T-helper 2 cell (primary cell): Measurements from ENCODE around the gene WRAP73.

Experiments used
- DNase-seq, 5 experiments: peaks; one replicate each; pipeline versions ENCODE4 v3.0.0 to v3.0.0-alpha.2; 2012 to 2022

The WRAP73 gene

DNA sequence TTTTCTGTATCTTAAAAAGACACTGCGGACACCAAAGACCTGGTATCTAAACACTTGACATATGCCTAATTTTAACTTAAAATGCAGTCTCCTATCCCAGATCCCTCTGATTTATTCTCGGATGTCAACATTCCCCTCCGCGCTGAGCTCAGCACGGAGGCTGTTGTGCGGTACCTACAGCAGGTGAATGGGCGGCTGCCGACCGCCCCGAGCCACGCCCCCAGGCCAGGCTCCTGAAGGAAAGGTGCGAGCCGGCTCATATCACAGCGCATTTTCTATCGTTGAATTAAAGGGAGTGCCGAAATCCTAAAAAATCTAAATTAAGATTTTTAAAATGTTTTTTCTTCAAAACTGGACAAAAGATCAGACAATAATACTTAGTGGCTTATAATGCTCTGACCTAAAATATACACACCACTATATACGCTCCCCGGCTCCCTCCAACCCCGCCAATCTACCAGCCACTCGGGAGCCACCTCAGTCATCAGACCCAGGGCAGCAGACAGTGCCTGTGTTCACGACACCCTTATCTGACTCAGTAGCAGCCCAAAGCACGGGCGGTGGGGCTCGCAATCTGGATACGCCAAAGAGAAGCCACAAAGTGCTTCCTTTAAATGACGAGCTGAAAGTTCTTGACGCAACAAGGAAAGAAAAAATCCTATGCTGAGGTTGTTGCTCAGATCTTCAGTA lies 4.1 kb downstream of the WRAP73 start:
- no peak for DNase-seq

DNA sequence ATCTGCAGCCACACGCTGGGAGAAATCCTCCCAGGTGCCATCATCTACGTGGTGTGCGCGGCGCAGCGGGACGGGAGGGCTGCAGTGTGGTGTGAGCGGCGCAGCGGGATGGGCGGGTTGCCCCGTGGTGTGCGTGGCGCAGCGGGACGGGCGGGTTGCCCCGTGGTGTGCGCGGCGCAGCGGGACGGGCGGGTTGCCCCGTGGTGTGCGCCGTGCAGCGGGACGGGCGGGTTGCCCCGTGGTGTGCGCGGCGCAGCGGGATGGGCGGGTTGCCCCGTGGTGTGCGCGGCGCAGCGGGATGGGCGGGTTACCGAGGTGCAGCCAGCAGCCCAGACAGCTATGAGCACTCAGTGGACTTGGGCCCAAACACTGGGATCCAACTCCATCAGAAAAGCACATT lies 4.7 kb downstream of the WRAP73 start:
- no peak for DNase-seq

DNA sequence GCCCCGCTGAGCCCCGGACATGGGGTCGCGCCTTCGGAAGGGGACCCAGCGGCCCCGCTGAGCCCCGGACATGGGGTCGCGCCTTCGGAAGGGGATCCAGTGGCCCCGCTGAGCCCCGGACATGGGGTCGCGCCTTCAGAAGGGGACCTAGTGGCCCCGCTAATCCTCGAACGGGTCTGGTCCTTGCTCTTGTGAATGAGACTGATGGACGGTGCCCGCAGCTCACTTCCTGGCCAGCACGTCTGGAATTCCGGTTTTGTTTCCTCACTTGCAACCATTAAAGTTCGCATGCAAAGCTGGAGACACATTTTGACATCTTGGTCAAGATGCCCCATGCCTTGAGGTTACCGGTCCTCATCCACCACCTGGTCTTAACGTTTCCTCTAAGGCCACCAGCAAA lies 5.6 kb downstream of the WRAP73 start:
- no peak for DNase-seq

DNA sequence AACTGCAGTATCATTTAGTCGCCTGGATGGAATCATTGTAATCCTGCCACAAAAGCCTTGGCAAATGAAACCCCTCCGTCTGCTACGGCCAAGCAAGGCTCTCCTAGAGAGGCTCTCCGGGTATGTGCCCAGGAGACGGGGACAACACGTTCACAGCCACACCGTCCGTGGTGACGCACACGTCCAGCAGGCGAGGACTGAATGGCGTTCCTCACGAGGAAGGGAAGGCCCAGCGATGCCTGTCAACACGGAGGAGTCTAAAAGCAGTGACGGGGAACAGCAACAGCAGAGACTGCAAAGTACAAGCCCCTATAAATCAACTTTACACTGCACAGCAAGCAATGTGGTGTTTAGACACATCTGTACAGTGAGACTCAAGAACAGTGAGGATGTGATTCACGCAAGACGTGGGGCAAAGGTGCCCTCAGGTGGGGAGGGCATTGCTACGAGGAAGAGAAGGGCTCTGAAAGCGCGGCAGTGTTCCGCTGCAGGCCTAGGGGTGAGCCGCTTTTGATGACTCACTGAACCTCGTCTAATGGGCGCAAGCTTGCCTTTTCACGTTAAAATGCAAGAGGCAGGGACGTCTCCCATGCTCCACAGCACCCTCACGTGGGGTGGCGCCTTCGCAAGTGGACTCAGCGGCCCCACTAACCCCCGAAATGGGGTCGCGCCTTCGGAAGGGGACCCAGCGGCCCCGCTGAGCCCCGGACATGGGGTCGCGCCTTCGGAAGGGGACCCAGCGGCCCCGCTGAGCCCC lies 6.8 kb downstream of the WRAP73 start:
- DNase-seq = no peak

DNA sequence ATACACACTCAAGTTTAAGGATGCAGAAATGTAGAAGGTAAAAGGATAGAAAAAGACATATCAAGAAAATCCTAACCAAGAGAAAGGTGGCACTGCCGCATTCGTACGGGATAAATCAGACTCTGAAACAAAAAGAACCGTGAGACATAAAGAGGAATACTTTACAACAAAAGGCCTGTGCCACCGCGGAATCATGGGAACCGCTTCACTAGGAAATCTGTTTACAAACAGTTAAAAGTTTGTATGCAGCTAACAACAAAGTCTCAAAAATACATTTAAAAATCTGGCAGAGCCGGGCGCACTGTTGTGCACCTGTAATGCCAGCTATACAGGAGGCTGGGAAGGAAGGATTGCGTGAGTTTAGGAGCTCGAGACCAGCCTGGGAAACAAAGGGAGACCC lies 8.1 kb downstream of the WRAP73 start:
- no peak for DNase-seq

DNA sequence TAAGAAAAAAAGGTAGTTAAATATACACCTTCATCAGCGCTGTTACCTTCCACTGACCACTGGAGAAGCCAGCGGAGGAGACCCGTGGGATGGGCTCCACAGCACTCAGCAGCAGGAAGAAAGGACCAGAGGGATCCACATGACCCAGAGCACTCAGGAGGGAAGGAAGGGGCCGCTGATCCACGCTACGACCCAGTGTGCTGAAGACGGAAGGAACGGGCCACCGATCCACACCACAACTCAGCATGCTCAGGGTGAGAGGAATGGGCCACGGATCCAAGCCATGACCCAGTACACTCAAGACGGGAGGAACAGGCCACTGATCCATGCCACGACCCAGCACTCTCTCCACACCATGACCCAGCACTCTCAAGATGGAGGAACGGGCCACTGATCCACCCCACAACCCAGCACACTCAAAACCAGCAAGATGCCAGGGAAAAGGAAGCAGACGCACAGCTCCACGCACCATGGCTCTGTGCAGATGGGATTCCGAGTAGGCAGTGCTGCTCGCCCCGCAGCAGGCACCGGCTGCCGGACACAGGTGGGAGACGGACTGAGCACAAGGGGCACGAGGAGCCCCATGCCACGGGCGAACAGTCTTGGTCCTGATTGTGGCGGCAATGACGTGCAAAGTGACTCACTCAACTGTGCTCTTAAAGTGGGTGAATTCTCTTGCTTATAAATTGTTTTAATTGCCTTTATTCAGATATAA lies 8.7 kb downstream of the WRAP73 start:
- no peak for DNase-seq

DNA sequence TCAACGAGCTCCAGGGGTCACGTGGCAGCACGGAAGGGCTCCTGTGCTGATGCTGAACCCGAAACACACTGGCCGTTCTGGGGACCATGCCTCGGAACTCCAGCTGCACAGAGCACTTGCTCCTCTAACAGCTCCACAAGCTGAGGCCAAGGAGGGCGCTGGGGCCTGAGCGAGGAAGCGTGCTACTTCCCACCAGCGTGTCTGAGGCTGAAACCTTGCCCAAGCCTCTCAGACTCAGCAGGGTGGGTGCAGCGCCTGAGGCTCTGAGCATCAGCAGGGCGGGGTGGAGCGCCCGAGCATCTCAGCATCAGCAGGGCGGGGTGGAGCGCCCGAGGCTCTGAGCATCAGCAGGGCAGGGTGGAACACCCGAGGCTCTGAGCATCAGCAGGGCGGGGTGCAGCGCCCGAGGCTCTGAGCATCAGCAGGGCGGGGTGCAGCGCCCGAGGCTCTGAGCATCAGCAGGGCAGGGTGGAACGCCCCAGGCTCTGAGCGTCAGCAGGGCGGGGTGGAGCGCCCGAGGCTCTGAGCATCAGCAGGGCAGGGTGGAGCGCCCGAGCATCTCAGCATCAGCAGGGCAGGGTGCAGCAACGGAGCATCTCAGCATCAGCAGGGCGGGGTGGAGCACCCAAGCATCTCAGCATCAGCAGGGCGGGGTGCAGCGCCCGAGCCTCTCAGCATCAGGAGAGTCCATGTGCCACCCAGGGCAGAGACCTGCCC lies 9.6 kb downstream of the WRAP73 start:
- no peak for DNase-seq

DNA sequence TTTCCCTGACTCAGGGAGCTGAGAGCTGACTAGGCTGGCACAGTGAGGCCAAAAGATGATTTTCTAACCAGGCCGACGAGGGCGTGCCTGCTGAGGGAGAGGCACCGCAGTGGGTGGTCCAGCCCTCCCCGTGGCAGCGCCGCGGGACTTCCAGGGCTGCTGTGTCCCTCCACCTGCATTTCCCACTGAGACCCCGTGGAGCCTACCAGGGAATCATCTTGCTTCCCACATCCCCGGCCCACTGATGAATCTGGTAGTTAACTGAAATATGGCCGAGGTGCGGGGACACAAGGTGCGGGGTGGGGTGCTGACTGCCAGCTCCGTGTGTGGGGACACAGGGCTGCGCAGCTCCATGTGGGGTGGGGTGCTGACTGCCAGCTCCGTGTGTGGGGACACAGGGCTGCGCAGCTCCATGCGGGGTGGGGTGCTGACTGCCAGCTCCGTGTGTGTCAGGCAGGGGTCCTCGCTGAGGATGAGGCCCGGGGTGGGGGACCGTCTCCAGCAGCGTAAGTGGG lies 10.4 kb downstream of the WRAP73 start:
- DNase-seq = no peak

DNA sequence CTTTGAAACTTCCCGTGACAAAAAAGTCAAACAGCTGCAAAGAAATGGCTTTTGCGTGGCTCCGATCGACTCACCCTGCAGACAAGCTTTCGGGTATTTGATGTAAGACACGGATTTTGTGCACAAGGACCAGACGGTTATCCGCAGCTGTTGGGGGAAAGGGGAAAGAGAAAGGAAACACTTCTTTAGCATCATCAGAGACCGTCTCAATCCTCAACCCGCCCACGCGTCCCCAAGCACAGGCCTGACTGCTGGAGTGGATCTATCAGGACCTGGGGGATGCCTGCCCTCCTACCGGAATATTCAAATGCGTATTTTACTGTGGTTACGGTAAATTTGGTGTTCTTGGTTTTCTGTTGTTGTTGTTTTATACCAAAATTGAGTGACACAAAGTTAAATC lies 11.2 kb downstream of the WRAP73 start:
- DNase-seq = no peak

DNA sequence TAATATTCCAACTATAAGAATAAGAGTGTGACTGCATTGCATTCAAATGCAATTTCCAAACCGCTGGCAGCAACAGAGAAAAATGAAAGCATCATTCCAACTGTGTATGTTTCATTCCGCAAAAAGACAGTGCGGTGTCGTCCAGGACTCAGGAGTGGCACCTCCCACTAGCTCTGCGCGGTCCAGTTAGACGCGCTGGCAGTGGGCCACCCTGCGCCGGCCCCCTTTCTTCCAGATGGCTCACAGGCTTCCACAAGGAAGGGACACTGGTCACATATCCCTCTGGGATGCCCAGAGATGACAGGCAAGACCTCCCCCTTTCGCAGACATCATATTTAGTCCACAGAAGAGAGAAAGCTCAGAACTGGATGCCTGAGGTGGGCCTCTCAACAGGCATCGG lies 11.9 kb downstream of the WRAP73 start:
- DNase-seq = no peak

DNA sequence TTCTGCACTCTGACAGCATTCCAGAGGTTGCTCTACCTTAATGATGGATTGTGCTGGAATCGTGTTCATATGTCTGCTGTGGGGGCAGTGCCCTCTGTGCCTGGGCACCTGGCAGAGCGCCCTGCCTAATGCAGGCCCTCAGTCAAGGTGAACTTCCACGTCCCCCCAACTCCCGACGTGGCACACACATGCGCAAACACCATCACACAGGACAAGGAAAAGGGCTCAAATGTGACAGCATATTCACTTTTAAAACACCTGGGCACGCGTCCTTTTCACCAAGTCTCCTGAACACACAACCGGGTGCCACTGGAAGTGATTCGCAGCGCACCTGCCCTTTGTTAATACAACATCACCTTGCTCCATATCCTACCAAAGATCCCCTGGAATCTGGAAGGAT lies 13.4 kb downstream of the WRAP73 start:
- DNase-seq = no peak

DNA sequence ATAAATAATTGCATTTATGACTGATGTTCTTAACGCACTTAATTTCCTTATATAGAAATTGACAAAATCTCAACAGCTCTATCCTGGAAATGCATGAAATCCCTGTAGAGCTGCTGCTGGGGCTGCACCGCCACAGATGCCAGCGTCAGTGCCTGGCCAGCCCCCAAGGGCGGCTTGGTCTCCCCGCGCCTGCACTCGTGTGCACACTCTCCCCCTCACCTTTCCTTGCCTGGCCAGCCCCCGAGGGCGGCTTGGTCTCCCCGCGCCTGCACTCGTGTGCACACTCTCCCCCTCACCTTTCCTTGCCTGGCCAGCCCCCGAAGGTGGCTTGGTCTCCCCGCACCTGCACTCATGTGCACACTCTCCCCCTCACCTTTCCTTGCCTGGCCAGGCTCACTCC lies 13.8 kb downstream of the WRAP73 start:
- DNase-seq = no peak

DNA sequence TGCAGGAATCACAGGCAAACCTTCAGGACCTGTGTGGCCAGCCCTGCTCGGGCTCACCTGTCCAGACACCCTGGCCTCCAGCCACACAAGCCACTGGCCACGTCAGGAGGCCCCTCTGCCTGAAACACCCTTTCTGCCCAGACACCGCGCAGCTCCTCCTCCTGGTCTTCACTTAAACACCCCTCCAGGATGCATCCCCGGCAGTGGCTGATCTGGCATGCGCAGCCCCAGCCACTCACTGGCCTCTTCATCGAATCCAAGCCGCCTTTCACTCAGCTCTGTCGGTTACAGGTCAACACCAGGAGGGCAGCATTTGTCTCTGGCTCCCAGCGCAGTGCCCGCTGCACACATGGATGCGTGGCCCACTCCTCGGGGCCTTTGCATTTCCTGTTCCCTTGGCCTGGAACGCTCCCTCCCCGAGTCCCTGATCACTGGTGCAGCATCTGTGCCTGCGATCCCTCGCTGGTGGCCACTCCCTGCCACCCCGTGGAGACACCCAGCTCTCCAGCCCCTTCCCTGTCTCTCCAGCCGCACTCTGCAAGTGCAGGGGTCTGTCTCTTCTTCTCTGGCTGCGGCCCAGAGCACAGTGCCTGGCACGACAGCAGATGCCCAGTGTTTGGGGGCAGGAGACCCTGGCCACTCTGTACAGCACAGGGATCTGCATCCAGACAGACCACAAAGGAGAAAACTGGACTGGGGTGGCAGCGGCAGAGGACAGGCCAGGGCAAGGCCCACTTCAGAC lies 15.7 kb downstream of the WRAP73 start:
- no peak for DNase-seq

DNA sequence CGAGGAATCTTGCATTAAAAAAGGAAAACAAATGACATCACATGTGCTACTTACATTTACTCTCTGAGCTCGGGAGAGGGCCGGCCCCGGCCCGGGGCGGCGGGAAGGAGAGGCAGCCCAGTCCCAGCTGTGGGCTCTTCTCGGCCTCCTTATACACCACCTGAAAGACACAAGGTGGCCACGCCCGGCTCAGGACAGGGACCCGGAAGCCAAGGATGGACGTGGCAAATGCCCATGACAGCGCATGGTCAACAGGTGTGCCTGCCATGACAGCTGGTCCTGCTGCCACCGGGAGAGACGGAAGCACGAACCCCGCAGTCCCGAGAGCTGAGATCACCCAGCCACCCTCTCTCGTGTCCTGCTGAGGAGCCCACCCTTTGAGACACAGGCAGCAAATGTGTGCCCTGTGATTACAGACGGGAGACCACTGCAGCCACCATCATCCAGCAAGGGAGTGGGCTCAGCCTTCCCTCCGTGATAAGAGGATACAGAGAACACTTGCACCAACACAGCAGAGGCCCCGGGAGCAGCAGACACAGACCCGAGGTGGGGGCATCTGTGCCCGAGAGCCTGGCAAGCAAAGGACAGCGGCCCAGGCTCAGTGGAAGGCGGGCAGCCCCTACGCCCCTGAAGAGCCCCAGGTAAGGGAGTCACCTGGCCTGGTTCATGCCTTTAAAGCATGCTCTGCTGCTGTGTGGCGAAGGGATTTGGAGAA lies 16.4 kb downstream of the WRAP73 start:
- no peak for DNase-seq

DNA sequence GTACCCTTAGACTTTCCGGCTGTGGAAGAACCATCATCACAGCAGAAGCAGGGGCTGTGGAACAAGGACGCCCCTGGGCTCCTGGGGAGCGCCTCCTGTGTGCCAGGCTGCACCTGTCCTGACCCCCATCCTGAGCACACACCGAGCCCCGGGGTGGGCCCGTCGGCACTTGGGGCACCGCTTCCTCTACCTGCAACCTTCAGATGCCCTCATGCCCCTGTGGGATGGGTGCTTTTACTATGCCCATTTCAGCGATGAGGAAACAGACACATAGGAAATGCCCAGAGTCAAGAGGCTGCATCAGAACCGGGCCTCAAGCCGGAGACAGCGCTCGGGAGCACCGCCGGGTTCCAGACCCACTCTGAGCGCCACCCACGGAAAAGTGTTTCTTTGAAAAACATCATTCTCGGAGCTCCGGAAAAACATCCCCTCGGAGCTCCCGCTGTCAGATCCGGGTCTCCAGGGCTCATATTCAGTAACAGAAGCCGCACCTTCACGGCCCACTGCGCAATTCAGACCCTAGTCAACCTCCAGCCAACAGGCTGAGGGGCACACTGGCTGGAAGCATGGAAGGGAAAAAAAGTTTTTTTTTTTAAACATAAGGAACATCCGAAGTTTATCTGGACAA lies 17.1 kb downstream of the WRAP73 start:
- no peak for DNase-seq

DNA sequence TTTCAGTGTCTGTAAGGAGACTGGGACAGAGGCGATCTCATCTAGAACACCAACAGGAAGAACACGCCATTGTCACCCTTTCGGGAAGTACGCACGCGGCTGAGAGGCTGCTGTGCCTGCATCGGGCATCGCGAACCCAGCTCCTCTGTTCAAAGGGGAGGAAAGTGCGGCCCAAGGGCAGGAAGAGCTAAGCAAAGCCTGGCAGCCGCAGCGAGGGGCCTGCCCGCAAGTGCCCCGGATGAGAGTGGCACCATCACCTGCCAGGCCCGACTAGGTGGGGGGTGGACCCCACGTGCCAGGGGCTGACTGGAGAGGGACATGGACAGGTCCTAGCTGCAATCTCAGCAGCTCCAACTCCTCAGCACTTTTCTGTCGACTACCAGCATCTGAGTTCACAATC lies 17.6 kb downstream of the WRAP73 start:
- DNase-seq = no peak

DNA sequence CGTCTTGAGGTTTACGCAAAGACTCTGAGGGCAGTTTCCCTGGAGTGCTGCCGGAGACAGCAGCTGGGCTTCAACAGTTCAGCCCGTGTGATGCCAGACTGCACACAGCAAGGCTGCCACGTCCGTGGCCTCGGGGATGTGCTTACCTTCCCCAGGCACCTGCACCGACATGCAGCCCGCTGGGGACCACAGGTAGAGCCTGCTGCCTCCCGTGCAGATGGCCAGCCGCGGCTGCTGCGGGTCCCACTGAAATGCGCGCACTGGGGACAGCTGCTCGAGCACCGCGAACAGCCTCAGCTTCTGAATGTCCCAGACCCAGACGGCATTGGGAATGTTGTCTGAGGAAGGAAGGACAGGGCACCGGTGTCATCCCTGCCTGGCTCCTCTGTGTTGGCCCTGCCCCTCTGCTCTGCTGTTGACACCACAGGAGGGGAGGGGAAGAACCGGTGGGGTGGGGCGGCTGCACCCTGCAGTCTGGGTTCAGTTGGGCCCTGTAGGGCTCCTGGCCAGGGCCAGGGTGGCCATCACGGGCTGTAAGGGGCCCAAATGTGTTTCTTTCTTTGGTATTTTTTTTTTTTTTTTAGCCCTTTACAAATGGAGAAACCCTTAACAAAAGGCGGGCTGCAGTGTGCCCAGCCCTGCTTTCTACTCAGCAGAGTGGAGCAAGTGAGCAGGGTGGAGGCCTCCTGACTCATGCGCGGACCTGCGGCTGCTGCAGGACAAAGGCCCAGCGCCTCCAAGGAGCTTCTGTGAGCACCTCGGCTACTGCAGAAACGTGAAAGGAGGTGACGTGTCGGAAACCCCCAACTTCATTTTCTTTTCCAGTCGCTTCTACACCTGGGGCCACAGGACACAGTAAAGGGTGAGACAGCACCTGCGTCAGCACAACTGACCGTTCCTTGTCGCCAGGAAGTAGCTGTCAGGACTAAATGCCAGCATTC lies 18.3 kb downstream of the WRAP73 start:
- DNase-seq = no peak

DNA sequence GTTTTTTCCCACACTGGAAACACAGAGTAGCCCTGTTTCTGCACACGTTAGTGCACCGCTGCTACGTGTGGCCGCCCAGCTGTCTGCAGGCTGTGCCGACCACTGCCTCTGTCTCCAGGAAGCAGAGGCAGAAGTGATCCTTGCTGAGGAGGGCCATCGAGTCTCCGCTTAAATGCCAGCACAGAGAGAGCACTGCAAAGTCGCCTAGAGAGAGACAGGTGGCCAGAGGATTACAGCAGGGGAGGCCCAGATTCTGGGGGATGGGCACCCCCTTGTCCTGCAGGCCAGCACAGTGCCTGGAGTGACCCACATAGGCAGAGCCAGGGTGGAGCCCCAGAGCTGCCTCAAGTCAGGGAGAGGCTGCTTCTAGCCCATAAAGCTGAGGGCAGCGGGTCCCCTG lies 19.0 kb downstream of the WRAP73 start:
- DNase-seq = no peak

DNA sequence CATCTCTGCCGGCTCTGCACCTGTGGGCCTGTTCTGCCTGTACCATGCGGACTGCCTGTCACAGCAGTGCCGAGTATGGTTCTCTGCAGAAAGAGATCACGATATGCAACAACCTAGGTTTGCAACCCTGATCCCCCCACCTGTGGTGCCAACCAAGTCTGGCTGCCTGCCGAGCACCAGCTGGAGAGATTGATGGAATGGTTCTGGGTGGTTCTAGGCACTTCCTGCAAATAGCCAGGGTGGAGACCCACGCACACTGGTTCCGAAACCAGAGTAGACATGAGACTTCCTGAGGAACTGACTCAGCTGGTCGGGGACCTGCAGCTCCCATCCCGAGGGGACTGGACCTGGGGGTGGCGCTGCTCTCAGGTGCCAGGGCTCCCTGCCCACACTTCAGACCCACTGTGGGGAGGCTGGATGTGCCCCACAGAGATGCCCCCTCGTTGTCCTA lies 19.7 kb downstream of the WRAP73 start:
- no peak for DNase-seq
